GM12801 (cell line): ENCODE measurements around the gene GUK1.

Experiments used
- CTCF ChIP-seq: IDR thresholded peaks from one replicate; pipeline ENCODE4 v1.5.1; 2011; ENCODE audit warnings: control low read depth; ENCODE audit not compliant: insufficient read length; ENCODE audit errors: extremely low read depth

GUK1 gene

GRCh38 chr1:228194921-228195812, 55.1 kb downstream of the GUK1 start:
- no peak for TF ChIP-seq CTCF

- TF ChIP-seq CTCF: no peak
Observed at GRCh38 chr1:228197555-228198147, 57.6 kb downstream of the GUK1 start.
